Hepatocyte (in vitro differentiated cells): ENCODE measurements around the gene KCNQ2.
"Not testable (repeated sequence)": the region's sequence is repeated elsewhere in the genome, so short reads cannot be mapped to it uniquely, and the experiment has no call there.

Source experiments
- CTCF ChIP-seq: fragments of 200-600 bp; sonication (generic); IDR thresholded peaks from 2 replicates; pipeline ENCODE4 v1.5.1; 2016; ENCODE audit warnings: antibody characterized with exemption, mild to moderate bottlenecking; ENCODE audit not compliant: poor library complexity
- EZH2 ChIP-seq: fragments of 200-600 bp; sonication (generic); IDR thresholded peaks from 2 replicates; pipeline ENCODE4 v1.6.1; 2016; ENCODE audit warnings: antibody characterized with exemption, mild to moderate bottlenecking, borderline replicate concordance
- EZH2phosphoT487 ChIP-seq: fragments of 200-600 bp; sonication (generic); IDR thresholded peaks from one replicate; pipeline ENCODE4 v1.6.1; 2018; ENCODE audit warnings: antibody characterized with exemption, mild to moderate bottlenecking, low read depth, moderate library complexity; ENCODE audit not compliant: unreplicated experiment, severe bottlenecking

- TF ChIP-seq CTCF, EZH2, EZH2phosphoT487: not testable (repeated sequence)
Observed at GRCh38 chr20:63379872-63380271, 92.6 kb downstream of the KCNQ2 start.
